ENCODE measurements around the gene PPEF2. TPM values are rescaled to one million over a fixed set of nuclear protein-coding genes. Genes with fewer than 3 reads are reported as not detected.

The PPEF2 gene
- total RNA-seq, 1 donor from 2014 or later = not detected

DNA sequence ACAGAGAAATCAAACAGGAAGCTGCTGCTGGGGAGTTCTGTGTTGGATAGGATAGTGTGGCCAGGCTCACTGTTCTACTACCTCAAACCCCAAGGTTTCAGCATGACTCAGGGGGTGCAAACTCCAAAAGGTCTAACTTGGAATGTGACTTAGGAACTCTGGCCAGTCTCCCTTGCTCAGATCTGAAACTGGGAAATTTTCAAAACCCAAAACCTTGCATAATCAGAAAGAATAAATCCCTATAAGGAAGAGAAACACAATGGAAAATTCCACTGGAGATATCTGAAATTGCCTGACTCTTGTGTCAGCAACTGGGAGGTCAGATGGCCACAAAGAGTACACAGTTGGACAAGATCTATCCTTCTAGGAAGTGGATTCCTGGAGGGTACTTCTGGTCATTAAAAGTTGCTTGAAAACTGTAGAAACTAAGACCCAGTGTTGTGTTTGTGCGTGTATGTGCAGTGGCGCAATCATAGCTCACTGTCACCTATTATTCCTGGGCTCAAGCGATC lies 58.0 kb downstream of the PPEF2 start:
- H3K9ac ChIP-seq (ENCODE audit: low read length) = peak overlapping the region; percentile 62
- FAIRE-seq (peak; percentile 91), DNase-seq (ENCODE audit: low read depth) (peak; percentile 95)
- H3K79me2 ChIP-seq (ENCODE audit: insufficient read depth, low read length) = no peaks in the 10 kb centered on the region
- no peaks in the 10 kb centered on the region for H3K9me3 ChIP-seq (ENCODE audit: insufficient read depth, low read depth, low read length)
- Mint-ChIP-seq H3K27me3 (ENCODE audit: low read depth, unreplicated experiment) (no peaks in the 10 kb centered on the region), H3K4me3 (ENCODE audit: unreplicated experiment) (peak overlapping the region; percentile 1), H3K9me3 (ENCODE audit: unreplicated experiment) (no peaks in the 10 kb centered on the region), H3K27ac (ENCODE audit: unreplicated experiment) (peak overlapping the region; percentile 78), H3K36me3 (ENCODE audit: low read depth, unreplicated experiment) (no peaks in the 10 kb centered on the region), H3K4me1 (ENCODE audit: low read depth, unreplicated experiment) (peaks cover 34% of the 10 kb centered on the region)
- TF ChIP-seq EZH2 (IDR thresholded peaks at IDR 0.05; ENCODE audit: insufficient read depth, low read length) (no peak), CTCF (IDR thresholded peaks at IDR 0.05; ENCODE audit: insufficient read depth, low read depth, low read length) (no peak)
- H3K27ac ChIP-seq (ENCODE audit: low read depth, low read length) = peak overlapping the region; percentile 63
- peak overlapping the region; percentile 74 for H3K4me2 ChIP-seq (ENCODE audit: low read length)
- H3K36me3 ChIP-seq (ENCODE audit: insufficient read depth, low read length) = no peaks in the 10 kb centered on the region
- H3K4me3 ChIP-seq (ENCODE audit: insufficient read depth, low read depth, low read length) = no peak overlapping the region
- H3K4me1 ChIP-seq (ENCODE audit: insufficient read depth, low read length) = peaks cover 35% of the 10 kb centered on the region
- H3K27me3 ChIP-seq (ENCODE audit: insufficient read depth, low read length) = no peaks in the 10 kb centered on the region
- peak overlapping the region; percentile 35 for H2AFZ ChIP-seq (ENCODE audit: low read depth, low read length)
- H4K20me1 ChIP-seq (ENCODE audit: insufficient read depth, low read length) = no peaks in the 10 kb centered on the region

GRCh38 chr4:75843596-75843995 lies 58.7 kb downstream of the PPEF2 start:
- peak; percentile 12 for DNase-seq (ENCODE audit: low read depth)

More at GRCh38 chr4:75843596-75843995, 58.7 kb downstream of the PPEF2 start:
- Histone ChIP-seq H3K9me3 (ENCODE audit: insufficient read depth, low read depth, low read length) (no peaks in the 10 kb centered on the region), H3K4me2 (ENCODE audit: low read length) (peak overlapping the region; percentile 74), H2AFZ (ENCODE audit: low read depth, low read length) (no peak overlapping the region), H3K4me1 (ENCODE audit: insufficient read depth, low read length) (peaks cover 31% of the 10 kb centered on the region), H3K9ac (ENCODE audit: low read length) (peak overlapping the region; percentile 62), H4K20me1 (ENCODE audit: insufficient read depth, low read length) (no peaks in the 10 kb centered on the region), H3K27me3 (ENCODE audit: insufficient read depth, low read length) (no peaks in the 10 kb centered on the region), H3K36me3 (ENCODE audit: insufficient read depth, low read length) (no peaks in the 10 kb centered on the region), H3K27ac (ENCODE audit: low read depth, low read length) (peak overlapping the region; percentile 63), H3K4me3 (ENCODE audit: insufficient read depth, low read depth, low read length) (no peak overlapping the region), H3K79me2 (ENCODE audit: insufficient read depth, low read length) (no peaks in the 10 kb centered on the region)
- H3K4me3 Mint-ChIP-seq (ENCODE audit: unreplicated experiment) = peak overlapping the region; percentile 1
- TF ChIP-seq EZH2 (IDR thresholded peaks at IDR 0.05; ENCODE audit: insufficient read depth, low read length) (no peak), CTCF (IDR thresholded peaks at IDR 0.05; ENCODE audit: insufficient read depth, low read depth, low read length) (no peak)
- H3K36me3 Mint-ChIP-seq (ENCODE audit: low read depth, unreplicated experiment) = no peaks in the 10 kb centered on the region
- peaks cover 29% of the 10 kb centered on the region for H3K4me1 Mint-ChIP-seq (ENCODE audit: low read depth, unreplicated experiment)
- FAIRE-seq = no peak
- peak overlapping the region; percentile 78 for H3K27ac Mint-ChIP-seq (ENCODE audit: unreplicated experiment)
- H3K9me3 Mint-ChIP-seq (ENCODE audit: unreplicated experiment) = no peaks in the 10 kb centered on the region
- no peaks in the 10 kb centered on the region for H3K27me3 Mint-ChIP-seq (ENCODE audit: low read depth, unreplicated experiment)

Measured in astrocyte (in vitro differentiated cells and primary cell).